ENCODE data around the gene ARFGAP2.

Gene ARFGAP2

GRCh38 chr11:47156951-47157350 lies 19.7 kb downstream of the ARFGAP2 start:
- no peak overlapping the region for H3K27ac ChIP-seq (replicated peaks)
- H3K4me3 ChIP-seq (replicated peaks; ENCODE audit: insufficient read depth, low read length): no peak overlapping the region
- no peak for TF ChIP-seq REST (IDR thresholded peaks at IDR 0.05; ENCODE audit: insufficient replicate concordance, low read depth)
- no peak for TF ChIP-seq GABPA (IDR thresholded peaks at IDR 0.05; ENCODE audit: low read depth)
- TF ChIP-seq SPI1 (IDR thresholded peaks at IDR 0.05; ENCODE audit: borderline replicate concordance, low read depth): no peak
- TF ChIP-seq CTCF (IDR thresholded peaks at IDR 0.05; ENCODE audit: insufficient read depth, low read length): no peak
- no peak for TF ChIP-seq POLR2AphosphoS5 (IDR thresholded peaks at IDR 0.05; ENCODE audit: low read depth)

GRCh38 chr11:47156333-47156732 lies 20.3 kb downstream of the ARFGAP2 start:
- no peaks in the 10 kb centered on the region for H3K27me3 ChIP-seq (ENCODE audit: insufficient read depth, poor library complexity, severe bottlenecking)
- no peak for DNase-seq (ENCODE audit: low read depth in 1 of 2, low spot score in 1 of 2)
- no peak for TF ChIP-seq SPI1 (IDR thresholded peaks at IDR 0.05; ENCODE audit: borderline replicate concordance, low read depth)
- TF ChIP-seq CTCF (IDR thresholded peaks at IDR 0.05; ENCODE audit: insufficient read depth, low read length): no peak
- no peak for TF ChIP-seq POLR2AphosphoS5 (IDR thresholded peaks at IDR 0.05; ENCODE audit: low read depth)
- TF ChIP-seq GABPA (IDR thresholded peaks at IDR 0.05; ENCODE audit: low read depth): no peak
- no peak for TF ChIP-seq REST (IDR thresholded peaks at IDR 0.05; ENCODE audit: insufficient replicate concordance, low read depth)
- no peak overlapping the region for H3K27ac ChIP-seq (replicated peaks)
- H3K4me3 ChIP-seq (replicated peaks; ENCODE audit: insufficient read depth, low read length): no peak overlapping the region

More at GRCh38 chr11:47156951-47157350, 19.7 kb downstream of the ARFGAP2 start:
- DNase-seq (ENCODE audit: low read depth in 1 of 2, low spot score in 1 of 2): no peak
- H3K27me3 ChIP-seq (ENCODE audit: insufficient read depth, poor library complexity, severe bottlenecking): no peaks in the 10 kb centered on the region

- Histone ChIP-seq H3K27me3 (ENCODE audit: insufficient read depth, poor library complexity, severe bottlenecking) (no peaks in the 10 kb centered on the region), H3K4me3 (replicated peaks; ENCODE audit: insufficient read depth, low read length) (no peak overlapping the region), H3K27ac (replicated peaks) (no peak overlapping the region)
- TF ChIP-seq GABPA (IDR thresholded peaks at IDR 0.05; ENCODE audit: low read depth) (no peak), REST (IDR thresholded peaks at IDR 0.05; ENCODE audit: insufficient replicate concordance, low read depth) (no peak), POLR2AphosphoS5 (IDR thresholded peaks at IDR 0.05; ENCODE audit: low read depth) (no peak), CTCF (IDR thresholded peaks at IDR 0.05; ENCODE audit: insufficient read depth, low read length) (no peak)
- DNase-seq (ENCODE audit: low read depth in 1 of 2, low spot score in 1 of 2): no peak
Measured at GRCh38 chr11:47155879-47156278, 20.8 kb downstream of the ARFGAP2 start.

Data from HL-60 (cell line).